HepG2 (cell line): ENCODE measurements around the gene MFSD2B. TPM values are rescaled to one million over a fixed set of nuclear protein-coding genes. Genes with fewer than 3 reads are reported as not detected.

ENCODE experiments used
- AHR ChIP-seq: IDR thresholded peaks from 2 replicates; pipeline ENCODE4 v1.6.1; 2018; ENCODE audit warnings: missing genetic modification reagents, missing compliant biosample characterization
- ARNTL ChIP-seq: sonication (generic); formaldehyde crosslinking; IDR thresholded peaks from 2 replicates; pipeline ENCODE4 v1.4.0; 2020; ENCODE audit warnings: mild to moderate bottlenecking, missing genetic modification reagents
- FOSL1 ChIP-seq: sonication (generic); formaldehyde crosslinking; IDR thresholded peaks from 2 replicates; pipeline ENCODE4 v1.9.0; 2021; ENCODE audit warnings: missing genetic modification reagents, borderline replicate concordance
- MEF2D ChIP-seq: sonication (generic); formaldehyde crosslinking; IDR thresholded peaks from 2 replicates; pipeline ENCODE4 v1.5.1; 2020; ENCODE audit warnings: mild to moderate bottlenecking, missing genetic modification reagents
- NONO ChIP-seq, 2 experiments: fragments of 450-650 bp in 1 of 2; sonication (generic) in 1 of 2; formaldehyde crosslinking in 1 of 2; IDR thresholded peaks in 1 of 2; conservative IDR thresholded peaks in 1 of 2; 2 replicates each; pipeline versions ENCODE4 v1.6.1 to v1.8.0; 2017 to 2022; ENCODE audit warnings: mild to moderate bottlenecking in 1 of 2, missing genetic modification reagents in 1 of 2, moderate library complexity in 1 of 2
- RAD21 ChIP-seq: fragments of 450-650 bp; formaldehyde crosslinking; IDR thresholded peaks from 2 replicates; pipeline ENCODE4 v1.5.0; 2020; ENCODE audit warnings: mild to moderate bottlenecking
- SMARCC2 ChIP-seq: fragments of 450-650 bp; IDR thresholded peaks from 2 replicates; pipeline ENCODE4 v1.6.1; 2017; ENCODE audit warnings: antibody characterized with exemption, mild to moderate bottlenecking
- TRAFD1 ChIP-seq: sonication (generic); formaldehyde crosslinking; IDR thresholded peaks from 2 replicates; pipeline ENCODE4 v1.5.1; 2020; ENCODE audit warnings: missing genetic modification reagents, mild to moderate bottlenecking, borderline replicate concordance
- ZBTB44 ChIP-seq: sonication (generic); formaldehyde crosslinking; IDR thresholded peaks from 2 replicates; pipeline ENCODE4 v1.4.0; 2020; ENCODE audit warnings: missing genetic modification reagents
- ZNF564 ChIP-seq: sonication (generic); formaldehyde crosslinking; IDR thresholded peaks from 2 replicates; pipeline ENCODE4 v1.8.1; 2023; ENCODE audit warnings: mild to moderate bottlenecking, missing genetic modification reagents
- ZNF614 ChIP-seq: IDR thresholded peaks from 2 replicates; pipeline ENCODE4 v1.6.1; 2018; ENCODE audit warnings: missing biosample characterization, missing genetic modification reagents, inconsistent platforms, borderline replicate concordance
- ZSCAN5A ChIP-seq: sonication (generic); formaldehyde crosslinking; IDR thresholded peaks from 2 replicates; pipeline ENCODE4 v1.8.0; 2022; ENCODE audit warnings: mild to moderate bottlenecking, missing genetic modification reagents, borderline replicate concordance
- polyA plus RNA-seq, 8 experiments: library from polyadenylated mRNA; depleted of rRNA in 3 of 8; stranded (reverse) in 7 of 8; unstranded in 1 of 8; fragments of >200 nt; fragmentation: Illumina TruSeq in 4 of 8; extraction: Trizol in 4 of 8; gene quantifications; 2 replicates each; pipeline versions ENCODE4 v1.2.1 to v1.2.3, GENCODE V29; 2011 to 2016; ENCODE audit warnings: low read depth in 4 of 8, missing spikeins in 1 of 8, mixed read lengths in 1 of 8; ENCODE audit not compliant: insufficient read depth in 1 of 8
- total RNA-seq, 5 experiments: library from RNA; depleted of rRNA; stranded (reverse); fragments of >200 nt; fragmentation: Illumina TruSeq; extraction: Trizol; gene quantifications; 2 replicates each; pipeline ENCODE4 v1.2.3, GENCODE V29; 2016; ENCODE audit warnings: low read depth in 1 of 5
- TF ChIP-seq, protein P1 (sequence below): IDR thresholded peaks from 2 replicates; pipeline ENCODE4 v1.6.1; 2016; ENCODE audit warnings: low read depth, missing genetic modification reagents, missing compliant biosample characterization
- TF ChIP-seq, protein P2 (sequence below): sonication (generic); formaldehyde crosslinking; IDR thresholded peaks from 2 replicates; pipeline ENCODE4 v1.8.0; 2022; ENCODE audit warnings: missing genetic modification reagents, mild to moderate bottlenecking, inconsistent platforms, borderline replicate concordance

The MFSD2B gene
- total and polyA plus RNA-seq, 2 of the 13 experiments (the other 11 are each of a cell fraction or from before 2014, with no cell fraction given) = 0.21 to 0.93 TPM

- TF ChIP-seq, protein P1, sequence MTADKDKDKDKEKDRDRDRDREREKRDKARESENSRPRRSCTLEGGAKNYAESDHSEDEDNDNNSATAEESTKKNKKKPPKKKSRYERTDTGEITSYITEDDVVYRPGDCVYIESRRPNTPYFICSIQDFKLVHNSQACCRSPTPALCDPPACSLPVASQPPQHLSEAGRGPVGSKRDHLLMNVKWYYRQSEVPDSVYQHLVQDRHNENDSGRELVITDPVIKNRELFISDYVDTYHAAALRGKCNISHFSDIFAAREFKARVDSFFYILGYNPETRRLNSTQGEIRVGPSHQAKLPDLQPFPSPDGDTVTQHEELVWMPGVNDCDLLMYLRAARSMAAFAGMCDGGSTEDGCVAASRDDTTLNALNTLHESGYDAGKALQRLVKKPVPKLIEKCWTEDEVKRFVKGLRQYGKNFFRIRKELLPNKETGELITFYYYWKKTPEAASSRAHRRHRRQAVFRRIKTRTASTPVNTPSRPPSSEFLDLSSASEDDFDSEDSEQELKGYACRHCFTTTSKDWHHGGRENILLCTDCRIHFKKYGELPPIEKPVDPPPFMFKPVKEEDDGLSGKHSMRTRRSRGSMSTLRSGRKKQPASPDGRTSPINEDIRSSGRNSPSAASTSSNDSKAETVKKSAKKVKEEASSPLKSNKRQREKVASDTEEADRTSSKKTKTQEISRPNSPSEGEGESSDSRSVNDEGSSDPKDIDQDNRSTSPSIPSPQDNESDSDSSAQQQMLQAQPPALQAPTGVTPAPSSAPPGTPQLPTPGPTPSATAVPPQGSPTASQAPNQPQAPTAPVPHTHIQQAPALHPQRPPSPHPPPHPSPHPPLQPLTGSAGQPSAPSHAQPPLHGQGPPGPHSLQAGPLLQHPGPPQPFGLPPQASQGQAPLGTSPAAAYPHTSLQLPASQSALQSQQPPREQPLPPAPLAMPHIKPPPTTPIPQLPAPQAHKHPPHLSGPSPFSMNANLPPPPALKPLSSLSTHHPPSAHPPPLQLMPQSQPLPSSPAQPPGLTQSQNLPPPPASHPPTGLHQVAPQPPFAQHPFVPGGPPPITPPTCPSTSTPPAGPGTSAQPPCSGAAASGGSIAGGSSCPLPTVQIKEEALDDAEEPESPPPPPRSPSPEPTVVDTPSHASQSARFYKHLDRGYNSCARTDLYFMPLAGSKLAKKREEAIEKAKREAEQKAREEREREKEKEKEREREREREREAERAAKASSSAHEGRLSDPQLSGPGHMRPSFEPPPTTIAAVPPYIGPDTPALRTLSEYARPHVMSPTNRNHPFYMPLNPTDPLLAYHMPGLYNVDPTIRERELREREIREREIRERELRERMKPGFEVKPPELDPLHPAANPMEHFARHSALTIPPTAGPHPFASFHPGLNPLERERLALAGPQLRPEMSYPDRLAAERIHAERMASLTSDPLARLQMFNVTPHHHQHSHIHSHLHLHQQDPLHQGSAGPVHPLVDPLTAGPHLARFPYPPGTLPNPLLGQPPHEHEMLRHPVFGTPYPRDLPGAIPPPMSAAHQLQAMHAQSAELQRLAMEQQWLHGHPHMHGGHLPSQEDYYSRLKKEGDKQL (CRISPR knock-in tag) = 0 out of 2 replicates have a peak, but pooled peaks have one; percentile 30
- TF ChIP-seq SMARCC2 (0 out of 2 replicates have a peak, but pooled peaks have one; percentile 10), ZSCAN5A (CRISPR knock-in tag) (no peak), FOSL1 (CRISPR knock-in tag) (peak; percentile 88; the same call in 1 of the 2 replicates), ZNF564 (no peak), NONO (IDR thresholded peaks at IDR 0.05) (no peak), NONO (CRISPR knock-in tag; conservative IDR thresholded peaks at IDR 0.05) (no peak; the same call in 1 of the 2 replicates), ARNTL (CRISPR knock-in tag) (0 out of 2 replicates have a peak, but pooled peaks have one; percentile 29), TRAFD1 (CRISPR knock-in tag) (peak; percentile 63; the same call in 1 of the 2 replicates), ZNF614 (CRISPR knock-in tag) (peak; percentile 21; the same call in 1 of the 2 replicates), RAD21 (CRISPR knock-in tag) (peak; percentile 38), AHR (CRISPR knock-in tag) (0 out of 2 replicates have a peak, but pooled peaks have one; percentile 65), ZBTB44 (no peak), MEF2D (CRISPR knock-in tag) (peak; percentile 70; the same call in 1 of the 2 replicates)
- TF ChIP-seq, protein P2, sequence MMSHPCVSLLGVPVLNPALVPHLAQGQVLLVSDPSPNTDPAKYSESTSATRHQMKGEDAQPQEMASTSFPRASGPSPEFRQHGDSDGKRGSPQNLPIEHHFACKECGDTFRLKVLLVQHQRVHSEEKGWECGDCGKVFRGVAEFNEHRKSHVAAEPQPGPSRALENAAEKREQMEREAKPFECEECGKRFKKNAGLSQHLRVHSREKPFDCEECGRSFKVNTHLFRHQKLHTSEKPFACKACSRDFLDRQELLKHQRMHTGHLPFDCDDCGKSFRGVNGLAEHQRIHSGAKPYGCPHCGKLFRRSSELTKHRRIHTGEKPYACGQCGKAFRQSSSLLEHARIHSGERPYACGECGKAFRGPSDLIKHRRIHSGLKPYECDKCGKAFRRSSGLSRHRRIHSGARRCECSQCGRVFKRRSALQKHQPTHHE (CRISPR knock-in tag) = no peak
These were observed 5.9 kb downstream of the MFSD2B start (continued) for GRCh38 chr2:24015562-24016375.
